GM18526 (cell line): ENCODE measurements around the gene LMNB1.

Source experiments
- POLR2A ChIP-seq: IDR thresholded peaks from 3 replicates; pipeline ENCODE4 v1.6.1; 2011; ENCODE audit not compliant: insufficient read length; ENCODE audit errors: extremely low read depth

Gene LMNB1

GRCh38 chr5:126868338-126869004 lies 91.5 kb downstream of the LMNB1 start:
- no peak for TF ChIP-seq POLR2A

DNA sequence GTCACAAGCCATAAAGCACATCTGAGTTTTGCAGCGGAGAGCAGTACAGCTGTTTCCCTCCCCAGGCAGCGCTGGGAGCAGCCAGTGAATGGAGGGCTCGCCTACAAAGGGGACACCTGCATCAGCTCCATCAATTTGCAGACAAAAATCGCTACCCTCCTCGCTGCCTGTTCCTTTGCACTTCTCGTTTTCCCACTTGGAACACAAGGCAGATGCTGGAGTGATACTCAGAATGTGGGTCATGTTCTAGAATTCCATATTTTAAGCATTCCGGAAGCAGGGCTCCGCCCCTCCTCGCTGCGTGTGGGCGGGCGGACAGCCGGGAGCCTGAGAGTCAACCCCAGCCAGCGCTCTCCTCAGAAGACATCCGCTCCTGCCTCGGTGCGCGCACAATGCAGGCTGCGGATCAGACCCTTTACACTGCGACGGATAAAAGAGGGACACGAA lies 92.1 kb downstream of the LMNB1 start:
- TF ChIP-seq POLR2A: no peak

- TF ChIP-seq POLR2A: no peak
Measured at GRCh38 chr5:126871441-126871840, 94.5 kb downstream of the LMNB1 start.

- no peak for TF ChIP-seq POLR2A
Measured at GRCh38 chr5:126872561-126873354, 95.8 kb downstream of the LMNB1 start.

- TF ChIP-seq POLR2A: no peak
Measured at GRCh38 chr5:126875303-126875785, 98.4 kb downstream of the LMNB1 start.

- TF ChIP-seq POLR2A: no peak
Measured at GRCh38 chr5:126877602-126878001, 100.7 kb downstream of the LMNB1 start.

GRCh38 chr5:126878085-126878484 lies 101.1 kb downstream of the LMNB1 start:
- TF ChIP-seq POLR2A: no peak

DNA sequence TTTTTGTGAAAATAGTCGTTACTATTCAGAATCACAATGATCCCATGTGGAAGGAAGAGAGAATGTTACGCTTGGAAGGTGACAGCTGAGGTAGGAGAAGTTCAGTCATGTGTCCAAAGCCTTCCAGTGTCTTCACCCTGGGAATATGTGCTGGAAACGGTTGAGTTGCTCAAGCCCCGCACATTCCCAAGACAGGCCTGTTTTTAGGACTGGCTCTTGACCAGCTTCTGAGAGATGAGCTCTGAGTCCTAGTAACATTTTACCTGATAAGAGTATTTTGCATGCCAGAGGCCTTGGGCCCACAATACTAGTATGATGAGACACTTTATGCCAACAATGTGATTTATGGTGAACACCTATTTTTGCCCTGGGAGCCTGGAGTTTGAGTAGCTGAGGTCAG lies 101.7 kb downstream of the LMNB1 start:
- no peak for TF ChIP-seq POLR2A

DNA sequence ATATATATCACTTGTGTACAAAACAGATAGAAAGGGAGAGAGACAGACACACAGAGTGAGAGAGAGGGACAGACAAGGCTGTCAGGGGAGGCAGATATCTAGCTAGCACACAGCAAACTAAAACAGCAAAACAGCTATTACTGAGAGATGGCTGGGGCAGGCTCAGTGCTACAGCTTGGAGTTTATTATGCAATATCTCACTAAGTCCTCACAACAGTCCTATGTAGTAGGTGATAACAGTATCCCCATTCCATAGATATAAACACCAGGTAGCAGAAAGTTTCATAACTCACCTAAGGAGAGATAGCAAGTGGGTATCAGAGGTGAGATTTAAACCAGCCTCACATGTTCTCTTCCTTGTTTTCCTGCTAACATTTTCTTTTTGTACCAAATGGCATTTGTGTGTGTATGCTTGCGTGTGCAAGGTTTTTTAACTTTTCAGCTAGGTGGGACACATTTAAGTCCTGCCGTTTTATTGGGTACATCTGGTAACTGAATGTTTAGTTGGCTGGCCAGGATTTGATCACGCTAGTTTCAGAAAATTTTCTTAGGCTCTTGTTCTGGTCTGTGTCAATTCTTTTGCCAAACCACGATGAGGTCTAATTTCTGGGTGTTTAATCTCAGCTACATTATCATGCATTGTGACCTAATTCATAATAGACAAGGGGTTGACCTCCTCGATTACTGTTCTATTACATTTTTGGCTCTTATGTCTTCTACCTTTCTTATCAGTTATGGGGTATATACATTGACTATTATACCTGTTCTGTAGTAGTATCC lies 105.1 kb downstream of the LMNB1 start:
- no peak for TF ChIP-seq POLR2A

- TF ChIP-seq POLR2A: no peak
Measured at GRCh38 chr5:126883564-126884245, 106.8 kb downstream of the LMNB1 start.

GRCh38 chr5:126884269-126884819 lies 107.4 kb downstream of the LMNB1 start:
- TF ChIP-seq POLR2A: no peak
